ENCODE measurements around the gene IGSF6. TPM values are rescaled to one million over a fixed set of nuclear protein-coding genes. Genes with fewer than 3 reads are reported as not detected.

IGSF6 gene
- total RNA-seq, 1 experiment from 2014 or later, result not detected

GRCh38 chr16:21664801-21665492 is 12.5 kb upstream of the IGSF6 start:
- no peak overlapping the region for H3K4me2 ChIP-seq (ENCODE audit: insufficient read depth, insufficient read length, low read length)
- no peak overlapping the region for H2BK5ac ChIP-seq (ENCODE audit: insufficient read length, low read length)
- Mint-ChIP-seq H3K27me3 (ENCODE audit: low read depth) (peaks cover 6% of the 10 kb centered on the region; the same call in 1 of the 2 replicates), H3K4me3 (no peak overlapping the region; a peak in 1 of 5 replicates), H3K4me1 (peaks cover 12 to 13% of the 10 kb centered on the region in 2 experiments), H3K27ac (no peak overlapping the region), H3K36me3 (ENCODE audit: insufficient read depth in 1 of 3, low read depth in 3 of 3) (no peaks in the 10 kb centered on the region), H3K9me3 (no peaks in the 10 kb centered on the region)
- no peak overlapping the region for H3K56ac ChIP-seq (ENCODE audit: insufficient read length, low read depth, low read length)
- H2BK120ac ChIP-seq (ENCODE audit: low read depth, low read length, poor library complexity, severe bottlenecking), result no peak overlapping the region
- no peaks in the 10 kb centered on the region; the same call in 1 of the 2 replicates for H3K4me1 ChIP-seq (ENCODE audit: insufficient read depth, low read length)
- H3K27ac ChIP-seq (ENCODE audit: insufficient read length, low read depth, low read length), result no peak overlapping the region
- no peaks in the 10 kb centered on the region for H3K79me1 ChIP-seq (ENCODE audit: insufficient read depth, low read depth, low read length, poor library complexity, severe bottlenecking)
- no peak overlapping the region for H4K5ac ChIP-seq (ENCODE audit: insufficient read length, low read depth, low read length)
- no peak overlapping the region for H3K18ac ChIP-seq (ENCODE audit: insufficient read length, low read depth, low read length)
- no peak overlapping the region for H3K23ac ChIP-seq (ENCODE audit: insufficient read length, low read depth, low read length)
- no peaks in the 10 kb centered on the region for H3K79me2 ChIP-seq (ENCODE audit: insufficient read depth, low read length)
- H3K23me2 ChIP-seq (ENCODE audit: insufficient read length, low read depth, low read length, poor library complexity, severe bottlenecking), result no peaks in the 10 kb centered on the region
- no peak for DNase-seq
- H3K27me3 ChIP-seq (ENCODE audit: insufficient read depth, low read length), result no peaks in the 10 kb centered on the region
- H2AFZ ChIP-seq (ENCODE audit: low read length), result no peak overlapping the region
- no peak overlapping the region for H2AK5ac ChIP-seq (ENCODE audit: insufficient read length, low read length)
- no peak overlapping the region for H2BK15ac ChIP-seq (ENCODE audit: low read depth, low read length)
- no peak overlapping the region for H3K9ac ChIP-seq (ENCODE audit: extremely low read depth, insufficient read length, low read length)
- H3T11ph ChIP-seq (ENCODE audit: low read length), result no peak overlapping the region
- no peak overlapping the region for H4K8ac ChIP-seq (replicated peaks; ENCODE audit: insufficient read length, low read depth, low read length)
- H3K4ac ChIP-seq (ENCODE audit: low read depth, low read length), result no peak overlapping the region
- H4K91ac ChIP-seq (ENCODE audit: insufficient read length, low read depth, low read length), result no peak overlapping the region
- H2BK12ac ChIP-seq (ENCODE audit: insufficient read length, low read depth, low read length), result no peak overlapping the region
- no peak overlapping the region for H2BK20ac ChIP-seq (ENCODE audit: low read depth, low read length, poor library complexity, severe bottlenecking)
- WGBS (ENCODE audit: extremely low coverage, insufficient read length, low lambda C conversion rate), result no CpG with 5 or more reads among the region's 10 CpGs
- no peaks in the 10 kb centered on the region for H4K20me1 ChIP-seq (ENCODE audit: control insufficient read depth, insufficient read depth, insufficient read length)
- H3K9me3 ChIP-seq (ENCODE audit: control insufficient read depth, low read depth, low read length), result no peaks in the 10 kb centered on the region
- no peak overlapping the region for H3K14ac ChIP-seq (ENCODE audit: insufficient read depth, low read length)
- TF ChIP-seq CTCF (conservative IDR thresholded peaks at IDR 0.05), result no peak
